Endothelial cell of umbilical vein (primary cell): Measurements from ENCODE around the gene SELENOH. TPM values are rescaled to one million over a fixed set of nuclear protein-coding genes. Genes with fewer than 3 reads are reported as not detected.

Experiments
- BruUV-seq: library from RNA; stranded (reverse); fragments of 400-500 nt; replicated peaks from 2 replicates; lab custom pipeline; 2021; lab: Mats Ljungman, UMichigan
- CTCF ChIA-PET: fragments of 300-600, 350-600 bp; sonication (Branson Sonifier 250); formaldehyde crosslinking; loops from one replicate; lab custom pipeline; 2021; ENCODE audit warnings: antibody characterized with exemption, inconsistent platforms; lab: Charles Lee
- POLR2A ChIA-PET: fragments of 300-600, 350-600 bp; sonication (Branson Sonifier 250); formaldehyde crosslinking; loops from one replicate; lab custom pipeline; 2021; ENCODE audit warnings: antibody characterized with exemption, inconsistent platforms; lab: Charles Lee
- DNase-seq: peaks from one replicate; pipeline ENCODE4 v3.0.0-alpha.2; 2011; ENCODE audit warnings: low read depth, low spot score
- FAIRE-seq: peaks from 2 replicates; lab custom pipeline; 2011; peaks lifted over from hg19 to GRCh38; lab: Jason Lieb, UNC
- H2AFZ ChIP-seq: 2 replicates; pipeline ENCODE4 v1.6.0; 2012; ENCODE audit warnings: low read depth, low read length, control low read depth, inconsistent platforms
- H3K27ac ChIP-seq: 2 replicates; pipeline ENCODE4 v1.5.1; 2011; ENCODE audit warnings: low read depth, mild to moderate bottlenecking, control low read depth, low read length, moderate library complexity; ENCODE audit not compliant: insufficient read depth
- H3K27me3 ChIP-seq, 2 experiments: 2 replicates each; pipeline versions ENCODE4 v1.6.0 to v1.6.1; 2011; ENCODE audit warnings: low read length in 2 of 2, mixed read lengths in 1 of 2; ENCODE audit not compliant: control insufficient read depth in 2 of 2, insufficient read depth in 2 of 2
- H3K36me3 ChIP-seq, 2 experiments: 2 replicates in 1 of 2; 3 replicates in 1 of 2; pipeline ENCODE4 v1.5.1; 2011; ENCODE audit warnings: low read length in 2 of 2, mild to moderate bottlenecking in 1 of 2, moderate library complexity in 1 of 2; ENCODE audit not compliant: control insufficient read depth in 2 of 2, insufficient read depth in 2 of 2; ENCODE audit errors: extremely low read depth in 1 of 2
- H3K4me1 ChIP-seq: 3 replicates; pipeline ENCODE4 v1.5.1; 2011; ENCODE audit warnings: mild to moderate bottlenecking, low read length; ENCODE audit not compliant: control insufficient read depth, insufficient read depth; ENCODE audit errors: extremely low read depth
- H3K4me2 ChIP-seq: 2 replicates; pipeline ENCODE4 v1.6.1; 2011; ENCODE audit warnings: low read length, control low read depth, mixed read lengths; ENCODE audit not compliant: insufficient read depth
- H3K4me3 ChIP-seq, 3 experiments: fragments of 200-600 bp in 1 of 3; sonication (generic), shearing (Covaris generic) in 1 of 3; replicated peaks in 1 of 3; 2 replicates each; pipeline ENCODE4 v1.5.1; 2011 to 2016; ENCODE audit warnings: control low read depth in 3 of 3, low read length in 3 of 3, mild to moderate bottlenecking in 2 of 3, inconsistent platforms in 1 of 3, low read depth in 1 of 3, moderate library complexity in 1 of 3; ENCODE audit not compliant: insufficient read depth in 1 of 3
- H3K79me2 ChIP-seq: 2 replicates; pipeline ENCODE4 v1.6.0; 2012; ENCODE audit warnings: low read length, inconsistent platforms; ENCODE audit not compliant: control insufficient read depth, insufficient read depth
- H3K9ac ChIP-seq: replicated peaks from 2 replicates; pipeline ENCODE3; 2011; ENCODE audit warnings: low read length, control low read depth; ENCODE audit not compliant: insufficient read depth; ENCODE audit errors: extremely low read depth
- H3K9me1 ChIP-seq: replicated peaks from 3 replicates; pipeline ENCODE4 v1.6.0; 2011; ENCODE audit warnings: mild to moderate bottlenecking, low read length; ENCODE audit not compliant: control insufficient read depth, insufficient read depth; ENCODE audit errors: extremely low read depth
- H3K9me3 ChIP-seq: replicated peaks from 2 replicates; pipeline ENCODE4 v1.5.1; 2012; ENCODE audit warnings: low read length, inconsistent platforms; ENCODE audit not compliant: control insufficient read depth, insufficient read depth
- H4K20me1 ChIP-seq: replicated peaks from 2 replicates; pipeline ENCODE3; 2011; ENCODE audit warnings: mild to moderate bottlenecking, low read length; ENCODE audit not compliant: control insufficient read depth, insufficient read depth; ENCODE audit errors: extremely low read depth
- EZH2 ChIP-seq: IDR thresholded peaks from 2 replicates; pipeline ENCODE4 v1.6.1; 2012; ENCODE audit warnings: borderline replicate concordance, low read depth, mild to moderate bottlenecking, moderate library complexity, low read length, inconsistent platforms; ENCODE audit not compliant: severe bottlenecking
- FOS ChIP-seq: IDR thresholded peaks from 2 replicates; pipeline ENCODE4 v1.6.1; 2011; ENCODE audit warnings: mild to moderate bottlenecking, low read length, moderate library complexity, borderline replicate concordance; ENCODE audit not compliant: insufficient read depth
- GATA2 ChIP-seq: IDR thresholded peaks from 2 replicates; pipeline ENCODE4 v1.7.0; 2011; ENCODE audit warnings: low read depth, mild to moderate bottlenecking, moderate library complexity, mixed read lengths, low read length; ENCODE audit not compliant: insufficient read length, insufficient read depth
- JUN ChIP-seq: IDR thresholded peaks from 2 replicates; pipeline ENCODE4 v1.6.1; 2011; ENCODE audit warnings: borderline replicate concordance, low read depth; ENCODE audit not compliant: insufficient read length, insufficient read depth
- MYC ChIP-seq: IDR thresholded peaks from one replicate; pipeline ENCODE4 v1.6.1; 2011; ENCODE audit warnings: mild to moderate bottlenecking, low read depth, low read length
- POLR2A ChIP-seq: IDR thresholded peaks from 2 replicates; pipeline ENCODE4 v1.6.1; 2012; ENCODE audit warnings: low read depth, mild to moderate bottlenecking, control low read depth, low read length
- POLR2AphosphoS5 ChIP-seq: IDR thresholded peaks from 2 replicates; pipeline ENCODE4 v1.6.1; 2012; ENCODE audit warnings: low read depth, mild to moderate bottlenecking, control low read depth, low read length, moderate library complexity; ENCODE audit not compliant: insufficient read depth
- dilution Hi-C: fragments of 300-500 bp; cut with MboI; formaldehyde crosslinking; loops from one replicate; pipeline ENCODE4 v1.15.0; 2019; ENCODE audit warnings: low sequenced_read_pairs; ENCODE audit not compliant: extremely low pct_ligation_motif_present
- intact Hi-C: fragments of 100-400 bp; cut with micrococcal nuclease; formaldehyde crosslinking; loops from one replicate; pipeline ENCODE4 v1.10.0; 2022
- polyA plus RNA-seq, 4 experiments: library from polyadenylated mRNA; depleted of rRNA in 3 of 4; stranded (reverse) in 3 of 4; unstranded in 1 of 4; fragments of >200 nt; gene quantifications; 2 replicates each; pipeline versions ENCODE4 v1.2.1 to v1.2.3, GENCODE V29; 2011 to 2012; ENCODE audit warnings: missing spikeins in 1 of 4
- total RNA-seq: library from RNA; stranded (reverse); gene quantifications from 2 replicates; pipeline ENCODE4 v1.2.3, GENCODE V29; 2021
- TF ChIP-seq, protein P1 (sequence below), 2 donors: IDR thresholded peaks; 1 replicate in 1 of 2; 2 replicates in 1 of 2; pipeline ENCODE4 v1.5.1; 2011; ENCODE audit warnings: low read length in 2 of 2, mild to moderate bottlenecking in 2 of 2, moderate library complexity in 2 of 2, control low read depth in 1 of 2, inconsistent platforms in 1 of 2, low read depth in 1 of 2; ENCODE audit not compliant: insufficient read depth in 1 of 2; ENCODE audit errors: extremely low read depth in 1 of 2
- TF ChIP-seq, protein P2 (sequence below): IDR thresholded peaks from 2 replicates; pipeline ENCODE4 v1.6.1; 2011; ENCODE audit not compliant: insufficient read depth, insufficient read length

The SELENOH gene
- total and polyA plus RNA-seq, 2 donors (not counting 3 experiments of a cell fraction or from before 2014, with no cell fraction given): 161 to 247 TPM

DNA sequence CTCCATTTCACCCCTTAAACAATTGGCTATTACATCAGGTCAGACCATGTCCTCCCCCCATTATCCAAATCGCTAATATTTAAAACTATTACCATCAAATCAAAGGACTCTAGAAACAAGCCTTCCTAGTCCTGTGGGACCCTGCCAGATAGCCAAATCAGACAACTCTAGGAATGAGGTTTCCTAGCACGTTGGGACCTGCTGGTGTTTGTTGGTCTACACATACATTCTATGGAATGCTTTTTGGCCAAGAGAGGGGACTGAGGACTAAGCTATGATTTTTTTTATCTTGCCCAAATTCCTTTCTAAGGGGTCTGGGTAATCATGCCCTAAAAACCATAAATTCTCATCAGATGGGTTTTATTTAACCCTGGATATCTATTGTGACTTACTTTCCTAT, 14.1 kb upstream of the SELENOH start:
- no peak for FAIRE-seq
- no peak overlapping the region for H3K9ac ChIP-seq

DNA sequence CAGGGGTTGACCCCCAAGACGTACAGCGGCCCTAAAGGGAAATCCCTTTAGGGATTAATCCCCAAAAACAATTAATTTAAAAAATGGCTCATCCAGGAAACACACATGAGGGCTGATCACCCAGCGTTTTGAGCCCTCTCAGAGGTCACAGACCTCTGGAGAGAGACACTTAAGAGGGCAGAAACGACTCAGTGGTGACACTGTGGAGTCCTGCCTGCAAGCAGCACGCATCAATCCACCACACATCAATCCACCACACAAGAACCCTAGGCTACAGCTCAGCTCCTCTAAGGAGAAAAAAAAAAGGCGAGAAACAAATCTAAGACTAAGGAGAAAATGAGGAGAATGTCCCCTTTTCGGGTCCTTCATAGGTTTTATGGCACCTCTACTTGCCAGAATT, 12.5 kb upstream of the SELENOH start:
- BruUV-seq: no TSS peak
- intact Hi-C loops (no loop called here), dilution Hi-C loops (no loop called here)
- Histone ChIP-seq H3K36me3 (no peaks in the 10 kb centered on the region), H3K9me3 (no peaks in the 10 kb centered on the region), H3K27me3 (no peaks in the 10 kb centered on the region), H3K9me1 (no peaks in the 10 kb centered on the region), H3K9ac (no peak overlapping the region), H3K79me2 (peaks cover 62% of the 10 kb centered on the region), H3K27ac (no peak overlapping the region), H3K4me1 (no peaks in the 10 kb centered on the region), H3K4me3 (no peak overlapping the region), H3K4me2 (no peak overlapping the region), H4K20me1 (no peaks in the 10 kb centered on the region), H2AFZ (no peak overlapping the region)
- POLR2A ChIA-PET: no interaction called here
- no peak for DNase-seq
- CTCF ChIA-PET: no interaction called here
- TF ChIP-seq JUN (no peak), EZH2 (no peak), POLR2A (no peak), POLR2AphosphoS5 (no peak), MYC (no peak), GATA2 (no peak), FOS (no peak)
- TF ChIP-seq, protein P1, sequence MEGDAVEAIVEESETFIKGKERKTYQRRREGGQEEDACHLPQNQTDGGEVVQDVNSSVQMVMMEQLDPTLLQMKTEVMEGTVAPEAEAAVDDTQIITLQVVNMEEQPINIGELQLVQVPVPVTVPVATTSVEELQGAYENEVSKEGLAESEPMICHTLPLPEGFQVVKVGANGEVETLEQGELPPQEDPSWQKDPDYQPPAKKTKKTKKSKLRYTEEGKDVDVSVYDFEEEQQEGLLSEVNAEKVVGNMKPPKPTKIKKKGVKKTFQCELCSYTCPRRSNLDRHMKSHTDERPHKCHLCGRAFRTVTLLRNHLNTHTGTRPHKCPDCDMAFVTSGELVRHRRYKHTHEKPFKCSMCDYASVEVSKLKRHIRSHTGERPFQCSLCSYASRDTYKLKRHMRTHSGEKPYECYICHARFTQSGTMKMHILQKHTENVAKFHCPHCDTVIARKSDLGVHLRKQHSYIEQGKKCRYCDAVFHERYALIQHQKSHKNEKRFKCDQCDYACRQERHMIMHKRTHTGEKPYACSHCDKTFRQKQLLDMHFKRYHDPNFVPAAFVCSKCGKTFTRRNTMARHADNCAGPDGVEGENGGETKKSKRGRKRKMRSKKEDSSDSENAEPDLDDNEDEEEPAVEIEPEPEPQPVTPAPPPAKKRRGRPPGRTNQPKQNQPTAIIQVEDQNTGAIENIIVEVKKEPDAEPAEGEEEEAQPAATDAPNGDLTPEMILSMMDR (IDR thresholded peaks at IDR 0.05; ENCODE audit: extremely low read depth in 1 of 2, insufficient read depth in 1 of 2, low read depth in 1 of 2, low read length in 2 of 2): no peak
- TF ChIP-seq, protein P2, sequence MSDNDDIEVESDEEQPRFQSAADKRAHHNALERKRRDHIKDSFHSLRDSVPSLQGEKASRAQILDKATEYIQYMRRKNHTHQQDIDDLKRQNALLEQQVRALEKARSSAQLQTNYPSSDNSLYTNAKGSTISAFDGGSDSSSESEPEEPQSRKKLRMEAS: no peak
- no peak for FAIRE-seq

More for the DNA sequence above, 14.1 kb upstream of the SELENOH start:
- dilution Hi-C loops: no loop called here
- H3K4me1 ChIP-seq: no peaks in the 10 kb centered on the region
- H3K27me3 ChIP-seq: no peaks in the 10 kb centered on the region
- CTCF ChIA-PET: interaction anchor here (0.8 kb wide), 1 partner anchor 74 kb away, joined by 4 read pairs; no protein-coding TSS in a partner anchor
- BruUV-seq: no TSS peak
- TF ChIP-seq EZH2 (no peak), JUN (no peak), MYC (no peak), POLR2AphosphoS5 (no peak)
- no peaks in the 10 kb centered on the region for H3K9me1 ChIP-seq
- H3K4me3 ChIP-seq: no peak overlapping the region
- H3K27ac ChIP-seq: no peak overlapping the region
- no peaks in the 10 kb centered on the region for H3K9me3 ChIP-seq
- no peaks in the 10 kb centered on the region for H4K20me1 ChIP-seq
- no peak for DNase-seq
- H3K4me2 ChIP-seq: no peak overlapping the region
- H3K36me3 ChIP-seq: no peaks in the 10 kb centered on the region
- intact Hi-C loops: no loop called here
- no peak overlapping the region for H2AFZ ChIP-seq
- POLR2A ChIA-PET: no interaction called here
- H3K79me2 ChIP-seq: peaks cover 60% of the 10 kb centered on the region
